GM23248 (cell line): ENCODE measurements around the gene RNF157.

Experiments
- EZH2 ChIP-seq: fragments of 200-600 bp; sonication (generic); IDR thresholded peaks from 2 replicates; pipeline ENCODE4 v1.6.1; 2018; ENCODE audit warnings: antibody characterized with exemption, mild to moderate bottlenecking; ENCODE audit not compliant: insufficient read depth, poor library complexity, severe bottlenecking
- EZH2phosphoT487 ChIP-seq: fragments of 200-600 bp; sonication (generic); IDR thresholded peaks from 2 replicates; pipeline ENCODE4 v1.6.1; 2018; ENCODE audit warnings: antibody characterized with exemption, moderate library complexity, mild to moderate bottlenecking, low read depth; ENCODE audit not compliant: insufficient read depth

- TF ChIP-seq EZH2 (no peak), EZH2phosphoT487 (no peak)
Measured at GRCh38 chr17:76145231-76146052, 94.9 kb downstream of the RNF157 start.
